H9 (cell line): ENCODE measurements around the gene NPY5R. TPM values are rescaled to one million over a fixed set of nuclear protein-coding genes. Genes with fewer than 3 reads are reported as not detected.

Source experiments
- DNase-seq: peaks from one replicate; pipeline ENCODE4 v3.0.0-alpha.2; 2017
- H2AFZ ChIP-seq: one replicate; pipeline ENCODE4 v1.6.1; 2013; ENCODE audit warnings: mild to moderate bottlenecking, low read length, control low read depth, moderate library complexity
- H2AK5ac ChIP-seq: 2 replicates; pipeline ENCODE4 v1.6.1; 2013; ENCODE audit warnings: low read length, control low read depth, mixed read lengths; ENCODE audit not compliant: insufficient read length
- H2BK120ac ChIP-seq: one replicate; pipeline ENCODE4 v1.6.1; 2013; ENCODE audit warnings: low read depth, mild to moderate bottlenecking, low read length, control low read depth, inconsistent platforms; ENCODE audit not compliant: poor library complexity, severe bottlenecking
- H2BK12ac ChIP-seq: 2 replicates; pipeline ENCODE4 v1.6.1; 2013; ENCODE audit warnings: low read length, control low read depth, mixed read lengths, low read depth; ENCODE audit not compliant: insufficient read length
- H2BK15ac ChIP-seq: 2 replicates; pipeline ENCODE4 v1.6.1; 2013; ENCODE audit warnings: low read depth, low read length, control low read depth
- H2BK20ac ChIP-seq: one replicate; pipeline ENCODE4 v1.6.1; 2013; ENCODE audit warnings: low read depth, mild to moderate bottlenecking, low read length, control low read depth, inconsistent platforms; ENCODE audit not compliant: poor library complexity, severe bottlenecking
- H2BK5ac ChIP-seq: 2 replicates; pipeline ENCODE4 v1.6.1; 2013; ENCODE audit warnings: low read length, control low read depth, mixed read lengths; ENCODE audit not compliant: insufficient read length
- H3K14ac ChIP-seq: 2 replicates; pipeline ENCODE4 v1.6.1; 2013; ENCODE audit warnings: low read length, control low read depth; ENCODE audit not compliant: insufficient read depth
- H3K18ac ChIP-seq: 2 replicates; pipeline ENCODE4 v1.6.1; 2013; ENCODE audit warnings: low read depth, mild to moderate bottlenecking, mixed read lengths, low read length, control low read depth; ENCODE audit not compliant: insufficient read length
- H3K23ac ChIP-seq: 2 replicates; pipeline ENCODE4 v1.6.1; 2013; ENCODE audit warnings: low read length, control low read depth, mixed read lengths, low read depth; ENCODE audit not compliant: insufficient read length
- H3K23me2 ChIP-seq: 2 replicates; pipeline ENCODE4 v1.6.1; 2013; ENCODE audit warnings: low read depth, mild to moderate bottlenecking, mixed read lengths, low read length, control low read depth; ENCODE audit not compliant: insufficient read length, poor library complexity, severe bottlenecking
- H3K27ac ChIP-seq: 2 replicates; pipeline ENCODE4 v1.5.1; 2013; ENCODE audit warnings: low read length, control low read depth, mixed read lengths, low read depth; ENCODE audit not compliant: insufficient read length
- H3K27me3 ChIP-seq: 2 replicates; pipeline ENCODE4 v1.6.1; 2013; ENCODE audit warnings: low read length, control low read depth, inconsistent platforms; ENCODE audit not compliant: insufficient read depth
- H3K4ac ChIP-seq: 2 replicates; pipeline ENCODE4 v1.6.1; 2013; ENCODE audit warnings: low read depth, mild to moderate bottlenecking, control low read depth, inconsistent platforms, low read length, moderate library complexity
- H3K4me1 ChIP-seq: 2 replicates; pipeline ENCODE4 v1.6.1; 2013; ENCODE audit warnings: low read length, control low read depth, inconsistent platforms; ENCODE audit not compliant: insufficient read depth
- H3K4me2 ChIP-seq: 2 replicates; pipeline ENCODE4 v1.6.1; 2013; ENCODE audit warnings: low read length, control low read depth, mixed read lengths; ENCODE audit not compliant: insufficient read length, insufficient read depth
- H3K56ac ChIP-seq: 2 replicates; pipeline ENCODE4 v1.6.1; 2013; ENCODE audit warnings: low read depth, mild to moderate bottlenecking, mixed read lengths, low read length, control low read depth; ENCODE audit not compliant: insufficient read length
- H3K79me1 ChIP-seq: 2 replicates; pipeline ENCODE4 v1.6.1; 2013; ENCODE audit warnings: low read depth, mild to moderate bottlenecking, moderate library complexity, low read length, control low read depth, inconsistent platforms; ENCODE audit not compliant: insufficient read depth, poor library complexity, severe bottlenecking
- H3K79me2 ChIP-seq: 2 replicates; pipeline ENCODE4 v1.6.1; 2013; ENCODE audit warnings: low read length, control low read depth, inconsistent platforms; ENCODE audit not compliant: insufficient read depth
- H3K9ac ChIP-seq: 2 replicates; pipeline ENCODE4 v1.6.1; 2013; ENCODE audit warnings: low read length, control low read depth, mixed read lengths; ENCODE audit not compliant: insufficient read length; ENCODE audit errors: extremely low read depth
- H3K9me3 ChIP-seq: one replicate; pipeline ENCODE4 v1.6.1; 2013; ENCODE audit warnings: low read depth, low read length, inconsistent platforms; ENCODE audit not compliant: control insufficient read depth
- H3T11ph ChIP-seq: one replicate; pipeline ENCODE4 v1.6.1; 2013; ENCODE audit warnings: mild to moderate bottlenecking, low read length, control low read depth, inconsistent platforms
- H4K20me1 ChIP-seq: one replicate; pipeline ENCODE4 v1.6.1; 2013; ENCODE audit not compliant: control insufficient read depth, insufficient read length, insufficient read depth
- H4K5ac ChIP-seq: 2 replicates; pipeline ENCODE4 v1.6.1; 2013; ENCODE audit warnings: low read depth, mild to moderate bottlenecking, mixed read lengths, low read length, control low read depth; ENCODE audit not compliant: insufficient read length
- H4K8ac ChIP-seq: replicated peaks from 2 replicates; pipeline ENCODE4 v1.6.1; 2013; ENCODE audit warnings: low read length, control low read depth, mixed read lengths, low read depth; ENCODE audit not compliant: insufficient read length
- H4K91ac ChIP-seq: 2 replicates; pipeline ENCODE4 v1.6.1; 2013; ENCODE audit warnings: low read depth, mild to moderate bottlenecking, moderate library complexity, mixed read lengths, low read length, control low read depth; ENCODE audit not compliant: insufficient read length
- H3K27ac Mint-ChIP-seq, 3 experiments: 2 replicates in 2 of 3; 3 replicates in 1 of 3; pipeline ENCODE4 v1.8.0; 2020 to 2021; ENCODE audit warnings: mixed read lengths in 3 of 3, mild to moderate bottlenecking in 1 of 3, moderate library complexity in 1 of 3
- H3K27me3 Mint-ChIP-seq: 2 replicates; pipeline ENCODE4 v1.8.0; 2021; ENCODE audit warnings: low read depth, mild to moderate bottlenecking, moderate library complexity, mixed read lengths
- H3K36me3 Mint-ChIP-seq, 3 experiments: 2 replicates in 2 of 3; 3 replicates in 1 of 3; pipeline ENCODE4 v1.8.0; 2020 to 2021; ENCODE audit warnings: low read depth in 3 of 3, mixed read lengths in 3 of 3; ENCODE audit not compliant: insufficient read depth in 1 of 3
- H3K4me1 Mint-ChIP-seq, 2 experiments: 2 replicates each; pipeline ENCODE4 v1.8.0; 2020; ENCODE audit warnings: mixed read lengths in 2 of 2
- H3K4me3 Mint-ChIP-seq, 2 experiments: 2 replicates in 1 of 2; 3 replicates in 1 of 2; pipeline ENCODE4 v1.8.0; 2020 to 2021; ENCODE audit warnings: mild to moderate bottlenecking in 2 of 2, mixed read lengths in 2 of 2, moderate library complexity in 1 of 2
- H3K9me3 Mint-ChIP-seq, 2 experiments: 2 replicates in 1 of 2; 3 replicates in 1 of 2; pipeline ENCODE4 v1.8.0; 2020; ENCODE audit warnings: mild to moderate bottlenecking in 2 of 2, mixed read lengths in 2 of 2, moderate library complexity in 1 of 2
- WGBS: extraction: QIAGEN DNeasy Blood & Tissue Kit; methylation state at CpG from one replicate; pipeline ENCODE4 v1.1.7; 2013; ENCODE audit warnings: missing lambda C conversion rate, low lambda C conversion rate, mixed read lengths; ENCODE audit not compliant: insufficient read length; ENCODE audit errors: extremely low coverage; 5-methylcytosine and 5-hydroxymethylcytosine counted together
- total RNA-seq: library from RNA; stranded (reverse); gene quantifications from 2 replicates; pipeline ENCODE4 v1.2.1, GENCODE V29; 2021
- TF ChIP-seq, protein P1 (sequence below): fragments of 200-600 bp; sonication (generic); conservative IDR thresholded peaks from 3 replicates; pipeline ENCODE4 v1.8.0; 2021; ENCODE audit warnings: antibody characterized with exemption, mild to moderate bottlenecking

The NPY5R gene
- total RNA-seq, 1 experiment from 2014 or later, result 4.2 TPM

DNA sequence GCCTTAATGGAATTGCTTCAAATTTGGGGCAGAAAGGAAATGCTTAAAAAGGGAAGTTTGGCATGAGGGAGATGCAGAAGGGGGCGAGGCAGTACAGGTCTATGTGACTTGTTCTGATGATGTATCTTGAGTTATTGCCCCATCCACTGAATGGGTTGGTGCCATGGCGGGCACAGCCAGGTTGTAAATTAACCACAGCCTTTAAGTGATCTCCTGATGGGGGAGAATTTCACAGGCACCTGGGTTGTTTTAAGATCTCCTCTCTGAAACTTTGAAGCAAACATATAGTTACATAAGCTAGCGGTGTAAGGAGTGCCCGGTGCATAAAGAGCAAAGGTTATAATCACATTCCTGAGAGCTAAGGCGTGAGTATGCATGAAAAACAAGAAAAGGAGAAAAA, 37.0 kb downstream of the NPY5R start:
- no CpG with 5 or more reads among the region's 5 CpGs for WGBS
- Histone ChIP-seq H3K23ac (no peak overlapping the region), H4K91ac (no peak overlapping the region), H2BK15ac (no peak overlapping the region), H3K4ac (no peak overlapping the region), H3K79me2 (no peaks in the 10 kb centered on the region), H2BK5ac (no peak overlapping the region), H2BK12ac (no peak overlapping the region), H4K5ac (no peak overlapping the region), H2BK20ac (no peak overlapping the region), H2BK120ac (no peak overlapping the region), H3K27ac (no peak overlapping the region), H3K27me3 (no peaks in the 10 kb centered on the region), H3K18ac (no peak overlapping the region), H2AK5ac (no peak overlapping the region), H3K14ac (no peak overlapping the region), H3K9ac (no peak overlapping the region), H3K79me1 (no peaks in the 10 kb centered on the region), H3K4me1 (no peaks in the 10 kb centered on the region), H3K23me2 (no peaks in the 10 kb centered on the region), H2AFZ (no peak overlapping the region), H3T11ph (no peak overlapping the region), H4K8ac (no peak overlapping the region), H3K9me3 (no peaks in the 10 kb centered on the region), H3K56ac (no peak overlapping the region), H3K4me2 (no peak overlapping the region), H4K20me1 (no peaks in the 10 kb centered on the region)
- no peak overlapping the region; a peak in 1 of 7 replicates for H3K27ac Mint-ChIP-seq
- TF ChIP-seq, protein P1, sequence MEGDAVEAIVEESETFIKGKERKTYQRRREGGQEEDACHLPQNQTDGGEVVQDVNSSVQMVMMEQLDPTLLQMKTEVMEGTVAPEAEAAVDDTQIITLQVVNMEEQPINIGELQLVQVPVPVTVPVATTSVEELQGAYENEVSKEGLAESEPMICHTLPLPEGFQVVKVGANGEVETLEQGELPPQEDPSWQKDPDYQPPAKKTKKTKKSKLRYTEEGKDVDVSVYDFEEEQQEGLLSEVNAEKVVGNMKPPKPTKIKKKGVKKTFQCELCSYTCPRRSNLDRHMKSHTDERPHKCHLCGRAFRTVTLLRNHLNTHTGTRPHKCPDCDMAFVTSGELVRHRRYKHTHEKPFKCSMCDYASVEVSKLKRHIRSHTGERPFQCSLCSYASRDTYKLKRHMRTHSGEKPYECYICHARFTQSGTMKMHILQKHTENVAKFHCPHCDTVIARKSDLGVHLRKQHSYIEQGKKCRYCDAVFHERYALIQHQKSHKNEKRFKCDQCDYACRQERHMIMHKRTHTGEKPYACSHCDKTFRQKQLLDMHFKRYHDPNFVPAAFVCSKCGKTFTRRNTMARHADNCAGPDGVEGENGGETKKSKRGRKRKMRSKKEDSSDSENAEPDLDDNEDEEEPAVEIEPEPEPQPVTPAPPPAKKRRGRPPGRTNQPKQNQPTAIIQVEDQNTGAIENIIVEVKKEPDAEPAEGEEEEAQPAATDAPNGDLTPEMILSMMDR, result no peak
- H3K9me3 Mint-ChIP-seq, result no peaks in the 10 kb centered on the region; a peak in 1 of 5 replicates
- DNase-seq, result no peak
- no peaks in the 10 kb centered on the region for H3K27me3 Mint-ChIP-seq
- no peak overlapping the region for H3K4me3 Mint-ChIP-seq
- no peaks in the 10 kb centered on the region; a peak in 1 of 7 replicates for H3K36me3 Mint-ChIP-seq
- H3K4me1 Mint-ChIP-seq, result peaks cover 7% of the 10 kb centered on the region in 2 experiments
